ENCODE results near the gene AP5S1. TPM values are rescaled to one million over a fixed set of nuclear protein-coding genes. Genes with fewer than 3 reads are reported as not detected.

AP5S1 gene
- total and polyA plus RNA-seq, 2 of the 4 experiments (the other 2 are of a cell fraction), result 10.1 to 11.7 TPM

GRCh38 chr20:3812975-3813847, 7.1 kb upstream of the AP5S1 start:
- Histone ChIP-seq H4K20me1 (ENCODE audit: insufficient read depth, low read length) (no peaks in the 10 kb centered on the region), H3K4me3 (ENCODE audit: insufficient read depth, low read depth, low read length) (no peak overlapping the region), H3K79me1 (ENCODE audit: low read depth in 1 of 2, low read length in 2 of 2) (peaks cover 4 to 26% of the 10 kb centered on the region in 2 experiments; a peak in 3 of 4 replicates), H3K36me3 (ENCODE audit: control insufficient read depth, insufficient read depth, low read length) (no peaks in the 10 kb centered on the region), H2AK5ac (ENCODE audit: low read depth, low read length) (peak overlapping the region; percentile 98), H2AK9ac (replicated peaks; ENCODE audit: low read depth, low read length, poor library complexity) (peak overlapping the region; percentile 3), H2BK5ac (ENCODE audit: low read depth, low read length, poor library complexity, severe bottlenecking) (peak overlapping the region; percentile 70), H3K4me1 (ENCODE audit: control insufficient read depth, insufficient read depth, low read length) (peaks cover 14% of the 10 kb centered on the region), H3K9ac (ENCODE audit: low read depth, low read length) (no peak overlapping the region), H3K9me3 (ENCODE audit: control insufficient read depth, insufficient read depth, low read length) (no peaks in the 10 kb centered on the region), H4K8ac (ENCODE audit: low read depth in 2 of 2, low read length in 2 of 2) (peak overlapping the region; percentile 40 to 81; a peak in 3 of 4 replicates), H3K23ac (ENCODE audit: low read depth, low read length) (peak overlapping the region; percentile 35; the same call in 1 of the 2 replicates), H3K9me1 (ENCODE audit: insufficient read depth, low read length) (peaks cover 12% of the 10 kb centered on the region), H2BK20ac (ENCODE audit: low read depth, low read length) (peak overlapping the region; percentile 52), H4K5ac (ENCODE audit: low read depth, low read length) (peak overlapping the region; percentile 69), H2BK15ac (ENCODE audit: low read depth, low read length) (peak overlapping the region; percentile 88; the same call in 2 of the 3 replicates), H3K27me3 (ENCODE audit: control insufficient read depth, insufficient read depth, low read length) (no peaks in the 10 kb centered on the region), H3K14ac (replicated peaks; ENCODE audit: low read depth, low read length) (peak overlapping the region; percentile 53; the same call in 1 of the 2 replicates), H3K4me2 (ENCODE audit: low read depth, low read length) (no peak overlapping the region), H2BK120ac (ENCODE audit: low read depth, low read length) (peak overlapping the region; percentile 62), H3K4ac (ENCODE audit: low read depth, low read length) (peak overlapping the region; percentile 91), H2AFZ (replicated peaks; ENCODE audit: low read length, poor library complexity) (peak overlapping the region; percentile 63), H3K18ac (ENCODE audit: low read depth, low read length) (peak overlapping the region; percentile 60), H3K56ac (ENCODE audit: extremely low read depth, insufficient read depth, low read length) (peak overlapping the region; percentile 28; the same call in 1 of the 2 replicates), H3K27ac (ENCODE audit: insufficient read depth, low read length) (peak overlapping the region; percentile 47; the same call in 1 of the 2 replicates), H4K91ac (ENCODE audit: insufficient read depth, low read depth, low read length) (peak overlapping the region; percentile 79)
- 92% methylated on average over 5 of the region's 8 CpGs; no CpG with 5 or more reads in 1 of the 2 experiments for WGBS, 2 experiments (ENCODE audit: extremely low coverage in 2 of 2, insufficient read length in 1 of 2)
- no peak for DNase-seq
- no peak for ATAC-seq (ENCODE audit: low read depth)
- ChIA-PET CTCF (no interaction called here), POLR2A (ENCODE audit: unreplicated experiment) (no interaction called here)
- in situ Hi-C loops (cut with MboI; ENCODE audit: low sequenced_read_pairs), result no loop called here
- BruUV-seq (replicated peaks), result no TSS peak
- intact Hi-C loops (cut with micrococcal nuclease), result loop anchor here (2.0 kb wide), 1 partner anchor 14 kb away; no protein-coding TSS in a partner anchor
- dilution Hi-C loops (cut with HindIII; ENCODE audit: low sequenced_read_pairs, unreplicated experiment), result no loop called here
- TF ChIP-seq MAFK (IDR thresholded peaks at IDR 0.05; ENCODE audit: low read depth, low read length) (no peak), RAD21 (IDR thresholded peaks at IDR 0.05; ENCODE audit: low read length) (no peak), SMC3 (IDR thresholded peaks at IDR 0.05; ENCODE audit: low read depth, low read length) (no peak), USF2 (IDR thresholded peaks at IDR 0.05; ENCODE audit: low read depth, low read length) (no peak), RFX5 (IDR thresholded peaks at IDR 0.05; ENCODE audit: low read depth, low read length) (no peak), CHD1 (IDR thresholded peaks at IDR 0.05; ENCODE audit: low read depth, low read length) (no peak), CTCF (conservative IDR thresholded peaks at IDR 0.05; ENCODE audit: low read depth, low read length) (no peak), MAZ (IDR thresholded peaks at IDR 0.05; ENCODE audit: borderline replicate concordance, low read depth, low read length) (no peak), MXI1 (IDR thresholded peaks at IDR 0.05; ENCODE audit: borderline replicate concordance, low read depth, low read length) (no peak), ELK1 (IDR thresholded peaks at IDR 0.05; ENCODE audit: borderline replicate concordance, low read depth, low read length) (no peak), POLR2A (IDR thresholded peaks at IDR 0.05; ENCODE audit: low read depth, low read length) (no peak), CEBPB (IDR thresholded peaks at IDR 0.05; ENCODE audit: low read depth, low read length) (no peak), FOS (IDR thresholded peaks at IDR 0.05; ENCODE audit: low read depth, low read length) (no peak), RCOR1 (IDR thresholded peaks at IDR 0.05; ENCODE audit: insufficient replicate concordance, low read length) (no peak)

All from IMR-90 (cell line).